BJ (cell line): Measurements from ENCODE around the gene CROCC. TPM values are rescaled to one million over a fixed set of nuclear protein-coding genes. Genes with fewer than 3 reads are reported as not detected.

ENCODE experiments used
- CTCF ChIA-PET: fragments of 350-600 bp; formaldehyde crosslinking; extraction: SDS; loops from one replicate; lab custom pipeline; 2021; ENCODE audit warnings: antibody characterized with exemption, inconsistent platforms; lab: Yijun Ruan, JAX
- POLR2A ChIA-PET: fragments of 300-600 bp; sonication (Branson Sonifier 250); formaldehyde crosslinking; extraction: SDS; loops from one replicate; lab custom pipeline; 2021; ENCODE audit warnings: antibody characterized with exemption; lab: Charles Lee
- DNase-seq: peaks from one replicate; pipeline ENCODE4 v3.0.0-alpha.2; 2011; ENCODE audit warnings: low read depth
- H3K27me3 ChIP-seq: 2 replicates; pipeline ENCODE4 v1.6.0; 2011; ENCODE audit warnings: low read length; ENCODE audit not compliant: control insufficient read depth, insufficient read depth
- H3K36me3 ChIP-seq: 2 replicates; pipeline ENCODE4 v1.5.1; 2011; ENCODE audit warnings: low read length; ENCODE audit not compliant: control insufficient read depth, insufficient read depth
- H3K4me3 ChIP-seq: 2 replicates; pipeline ENCODE4 v1.5.1; 2011; ENCODE audit warnings: low read depth, mild to moderate bottlenecking, control low read depth, low read length
- polyA plus RNA-seq: library from polyadenylated mRNA; depleted of rRNA; stranded (reverse); fragments of >200 nt; gene quantifications from 2 replicates; pipeline ENCODE4 v1.2.3, GENCODE V29; 2011
- TF ChIP-seq, protein P1 (sequence below): IDR thresholded peaks from 2 replicates; pipeline ENCODE4 v1.5.1; 2011; ENCODE audit warnings: low read depth, mild to moderate bottlenecking, control low read depth, inconsistent platforms, low read length, moderate library complexity; ENCODE audit not compliant: insufficient read depth

CROCC gene
- polyA plus RNA-seq, 1 experiment: 12.1 TPM

- Histone ChIP-seq H3K4me3 (no peak overlapping the region), H3K36me3 (peaks cover 8% of the 10 kb centered on the region), H3K27me3 (no peaks in the 10 kb centered on the region)
- no peak for DNase-seq
- ChIA-PET CTCF (interaction anchor here (1.4 kb wide), 1 partner anchor 47 kb away, joined by 5 read pairs; no protein-coding TSS in a partner anchor), POLR2A (no interaction called here)
- TF ChIP-seq, protein P1, sequence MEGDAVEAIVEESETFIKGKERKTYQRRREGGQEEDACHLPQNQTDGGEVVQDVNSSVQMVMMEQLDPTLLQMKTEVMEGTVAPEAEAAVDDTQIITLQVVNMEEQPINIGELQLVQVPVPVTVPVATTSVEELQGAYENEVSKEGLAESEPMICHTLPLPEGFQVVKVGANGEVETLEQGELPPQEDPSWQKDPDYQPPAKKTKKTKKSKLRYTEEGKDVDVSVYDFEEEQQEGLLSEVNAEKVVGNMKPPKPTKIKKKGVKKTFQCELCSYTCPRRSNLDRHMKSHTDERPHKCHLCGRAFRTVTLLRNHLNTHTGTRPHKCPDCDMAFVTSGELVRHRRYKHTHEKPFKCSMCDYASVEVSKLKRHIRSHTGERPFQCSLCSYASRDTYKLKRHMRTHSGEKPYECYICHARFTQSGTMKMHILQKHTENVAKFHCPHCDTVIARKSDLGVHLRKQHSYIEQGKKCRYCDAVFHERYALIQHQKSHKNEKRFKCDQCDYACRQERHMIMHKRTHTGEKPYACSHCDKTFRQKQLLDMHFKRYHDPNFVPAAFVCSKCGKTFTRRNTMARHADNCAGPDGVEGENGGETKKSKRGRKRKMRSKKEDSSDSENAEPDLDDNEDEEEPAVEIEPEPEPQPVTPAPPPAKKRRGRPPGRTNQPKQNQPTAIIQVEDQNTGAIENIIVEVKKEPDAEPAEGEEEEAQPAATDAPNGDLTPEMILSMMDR: no peak
Observed at GRCh38 chr1:17007121-17007520, 85.4 kb downstream of the CROCC start.

DNA sequence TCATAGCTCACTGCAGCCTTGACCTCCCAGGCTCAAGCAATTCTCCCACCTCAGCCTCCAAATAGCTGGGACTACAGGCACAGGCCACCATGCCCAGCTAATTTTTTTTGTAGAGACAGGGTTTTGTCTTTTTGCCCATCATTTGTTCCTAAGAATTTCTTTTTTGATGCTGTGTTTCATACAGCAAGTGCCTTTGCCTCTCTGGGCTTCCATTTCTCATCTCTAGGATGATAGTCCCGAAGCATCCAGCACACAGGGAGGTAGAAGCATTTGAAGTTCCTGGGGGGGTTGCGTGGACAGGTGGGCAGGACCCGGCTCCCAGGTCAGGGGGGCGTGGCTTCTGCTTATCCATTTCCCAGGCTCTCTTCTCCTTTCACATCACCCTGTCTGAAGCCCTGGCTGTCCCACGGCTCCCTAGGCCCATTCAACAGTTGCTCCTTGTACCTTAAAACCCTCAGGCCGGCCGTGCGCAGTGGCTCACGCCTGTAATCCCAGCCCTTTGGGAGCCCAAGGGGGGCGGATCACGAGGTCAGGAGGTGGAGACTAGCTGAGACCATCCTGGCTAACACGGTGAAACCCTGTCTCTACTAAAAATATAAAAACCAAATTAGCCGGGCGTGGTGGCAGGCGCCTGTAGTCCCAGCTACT lies 86.6 kb downstream of the CROCC start:
- Histone ChIP-seq H3K36me3 (peaks cover 2% of the 10 kb centered on the region), H3K27me3 (no peaks in the 10 kb centered on the region), H3K4me3 (no peak overlapping the region)
- POLR2A ChIA-PET: interaction anchor here (0.7 kb wide), 1 partner anchor 29 kb away, joined by 3 read pairs; no protein-coding TSS in a partner anchor
- CTCF ChIA-PET: no interaction called here
- no peak for DNase-seq
- TF ChIP-seq, protein P1: no peak

DNA sequence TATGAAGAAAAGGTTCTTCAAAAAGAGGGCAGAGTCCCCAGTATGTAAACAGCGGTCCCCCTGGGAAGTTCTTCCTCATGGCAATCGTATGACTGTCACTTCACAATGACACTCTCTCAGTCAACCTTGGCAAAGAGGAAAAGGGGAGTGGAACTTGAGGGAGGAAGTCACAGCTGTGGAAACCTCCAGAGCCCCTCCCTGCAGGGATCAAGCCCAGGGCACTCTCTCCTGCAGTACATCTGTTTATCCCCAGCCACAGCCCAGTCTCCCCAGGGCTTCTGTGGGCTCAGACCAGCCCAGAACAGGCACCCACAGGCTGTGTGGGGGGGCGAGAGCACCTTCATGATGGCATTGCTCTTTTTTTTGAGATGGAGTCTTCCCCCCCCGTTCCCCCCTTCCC lies 88.0 kb downstream of the CROCC start:
- POLR2A ChIA-PET: no interaction called here
- Histone ChIP-seq H3K27me3 (no peaks in the 10 kb centered on the region), H3K36me3 (peaks cover 2% of the 10 kb centered on the region), H3K4me3 (no peak overlapping the region)
- CTCF ChIA-PET: interaction anchor here (1.0 to 1.9 kb wide), 3 partner anchors 8 to 58 kb away, joined by 3 to 10 read pairs (median 6); no protein-coding TSS in a partner anchor
- DNase-seq: no peak
- TF ChIP-seq, protein P1: no peak

DNA sequence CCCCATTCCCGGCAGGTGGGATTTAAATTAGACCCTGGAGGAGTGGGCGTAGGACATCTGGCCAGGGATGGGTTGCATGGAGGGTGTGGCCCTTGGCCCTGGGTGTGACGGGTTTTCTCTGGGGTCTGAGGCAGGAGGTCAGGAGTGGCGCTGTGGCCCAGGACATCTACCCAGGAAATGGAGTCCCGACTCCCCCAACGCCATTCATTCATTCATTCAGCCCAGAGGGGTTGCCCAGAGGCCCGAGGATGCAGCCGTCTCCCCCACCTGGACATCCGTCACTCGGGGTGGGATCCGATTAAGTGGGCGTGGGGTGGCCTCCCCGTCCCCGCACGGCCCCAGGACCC lies 89.3 kb downstream of the CROCC start:
- no peaks in the 10 kb centered on the region for H3K27me3 ChIP-seq
- CTCF ChIA-PET: interaction anchor here (0.8 to 1.9 kb wide), 4 partner anchors 24 to 59 kb away, joined by 3 to 10 read pairs (median 6); no protein-coding TSS in a partner anchor
- H3K36me3 ChIP-seq: no peaks in the 10 kb centered on the region
- DNase-seq: no peak
- peak overlapping the region; percentile 70 for H3K4me3 ChIP-seq
- POLR2A ChIA-PET: interaction anchor here (1.0 kb wide), 1 partner anchor 59 kb away, joined by 3 read pairs; no protein-coding TSS in a partner anchor
- TF ChIP-seq, protein P1: no peak

GRCh38 chr1:17011439-17012307 lies 89.9 kb downstream of the CROCC start, which contains the start of gene ATP13A2:
TSS of gene ATP13A2 (minus strand) at chr1:17011928. CDS start at chr1:17011738, 190 bp downstream.
- Histone ChIP-seq H3K36me3 (no peaks in the 10 kb centered on the region), H3K4me3 (peak within 1 kb of the TSS; percentile 70), H3K27me3 (no peaks in the 10 kb centered on the region)
- DNase-seq: no peak
- ChIA-PET POLR2A (no interaction called here), CTCF (interaction anchor here (1.8 kb wide), 1 partner anchor 51 kb away, joined by 4 read pairs; no protein-coding TSS in a partner anchor)
- TF ChIP-seq, protein P1: no peak
